SIG-M5 treated with dmso at 0.1 percent for 504 hours (cell line): ENCODE measurements around the gene ZBTB48.
"Not testable (repeated sequence)": the region's sequence is repeated elsewhere in the genome, so short reads cannot be mapped to it uniquely, and the experiment has no call there.

Experiments used
- DNase-seq: peaks from one replicate; lab custom pipeline; 2025; ENCODE audit not compliant: unreplicated experiment; lab: John Stamatoyannopoulos, UW

The ZBTB48 gene

DNA sequence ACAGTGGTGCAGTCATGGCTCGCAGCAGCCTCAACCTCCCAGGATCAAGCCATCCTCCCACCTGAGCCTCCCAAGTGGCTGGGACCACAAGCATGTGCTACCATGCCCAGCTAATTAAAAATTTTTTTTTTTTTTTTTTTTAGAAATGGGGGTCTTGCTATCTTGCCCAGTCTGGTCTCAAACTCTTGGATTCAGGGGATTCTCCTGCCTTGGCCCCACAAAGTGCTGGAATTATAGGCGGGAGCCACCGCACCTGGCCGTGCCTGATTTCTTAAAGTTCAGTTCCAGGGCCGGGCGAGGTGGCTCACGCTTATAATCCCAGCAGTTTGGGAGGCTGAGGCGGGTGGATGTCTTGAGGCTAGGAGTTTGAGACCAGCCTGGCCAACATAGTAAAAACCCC is 51.3 kb downstream of the ZBTB48 start:
- DNase-seq: no peak

DNA sequence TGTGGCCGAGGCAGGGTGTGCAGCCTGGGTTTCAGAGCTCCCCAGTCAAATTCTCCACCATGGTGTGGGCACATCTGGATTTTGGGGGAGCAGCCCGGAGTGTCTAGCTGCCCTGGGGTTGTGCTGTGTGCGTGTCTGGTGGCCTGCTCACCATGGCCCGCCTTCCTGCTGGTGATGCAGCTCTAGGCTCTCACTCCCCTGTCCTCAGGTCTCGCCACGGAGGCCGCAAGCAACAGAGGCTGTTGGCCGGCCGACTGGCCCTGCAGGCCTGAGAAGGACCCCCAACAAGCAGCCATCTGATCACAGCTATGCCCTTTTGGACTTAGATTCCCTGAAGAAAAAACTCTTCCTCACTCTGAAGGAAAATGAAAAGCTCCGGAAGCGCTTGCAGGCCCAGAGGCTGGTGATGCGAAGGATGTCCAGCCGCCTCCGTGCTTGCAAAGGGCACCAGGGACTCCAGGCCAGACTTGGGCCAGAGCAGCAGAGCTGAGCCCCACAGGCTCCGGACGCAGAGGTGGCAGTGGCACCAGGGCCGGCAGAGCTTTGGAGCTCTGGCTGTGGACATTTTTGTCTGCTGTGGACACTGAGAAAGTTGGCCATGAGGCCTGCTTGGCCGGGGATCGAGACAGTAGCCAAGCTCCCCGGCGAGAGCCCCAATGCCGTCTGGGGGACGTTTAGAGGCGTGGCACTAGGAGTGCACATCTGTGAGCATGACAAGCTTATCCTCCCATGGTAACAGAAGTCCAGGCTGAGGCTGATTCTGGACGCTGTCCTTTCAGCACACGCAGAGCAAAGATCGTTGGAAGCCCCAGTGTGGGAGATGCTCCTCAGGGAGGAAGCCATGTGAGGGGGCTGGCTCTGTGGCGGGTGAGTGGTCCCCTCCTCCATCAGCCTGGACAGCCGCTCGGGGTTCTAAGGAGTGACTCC is 53.1 kb downstream of the ZBTB48 start:
- no peak for DNase-seq

- DNase-seq: no peak
Observed at GRCh38 chr1:6634371-6635052, 54.7 kb downstream of the ZBTB48 start.

- DNase-seq: no peak
Observed at GRCh38 chr1:6635161-6635909, 55.5 kb downstream of the ZBTB48 start.

DNA sequence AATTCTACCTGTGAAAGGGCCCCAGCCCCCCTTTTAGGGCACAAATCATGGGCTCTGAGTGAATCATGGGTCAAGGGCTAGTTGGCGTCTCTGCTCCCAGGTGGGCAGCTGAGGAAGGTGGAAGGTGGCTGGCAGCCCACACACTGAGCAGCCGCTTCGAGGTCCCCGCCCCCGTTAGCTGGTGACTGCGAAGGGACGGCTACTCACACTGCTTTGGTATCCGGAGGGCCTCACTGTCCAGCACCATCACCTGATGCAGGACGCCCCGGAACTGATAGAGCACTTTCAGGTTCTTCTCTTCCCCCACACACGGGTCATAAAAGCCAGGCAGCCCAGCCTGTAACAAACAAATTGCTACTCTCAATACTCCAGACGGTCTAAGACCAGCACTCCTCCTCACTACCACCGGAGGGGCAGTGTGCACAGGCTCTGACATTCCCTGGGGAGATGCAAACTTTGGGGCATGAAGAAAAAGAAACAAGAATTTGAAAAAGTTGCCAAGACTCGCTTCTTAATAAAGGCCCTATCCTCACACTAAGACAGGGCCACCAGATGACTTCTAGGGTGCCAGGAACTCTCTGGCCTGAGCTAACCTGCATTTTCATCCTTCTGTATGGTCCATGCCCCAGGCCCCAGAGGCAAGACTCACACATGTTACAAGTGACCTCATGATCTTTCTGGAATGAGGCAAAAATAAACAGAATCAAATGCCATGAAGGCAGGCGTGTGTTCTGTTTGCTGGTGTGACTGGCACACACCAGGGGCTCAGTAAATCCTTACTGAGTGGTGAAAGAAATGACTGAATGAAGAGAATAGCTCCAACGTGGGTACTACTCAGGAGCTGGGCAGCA is 56.3 kb downstream of the ZBTB48 start:
- no peak for DNase-seq

GRCh38 chr1:6636778-6637177 is 57.0 kb downstream of the ZBTB48 start:
- DNase-seq: not testable (repeated sequence)

DNA sequence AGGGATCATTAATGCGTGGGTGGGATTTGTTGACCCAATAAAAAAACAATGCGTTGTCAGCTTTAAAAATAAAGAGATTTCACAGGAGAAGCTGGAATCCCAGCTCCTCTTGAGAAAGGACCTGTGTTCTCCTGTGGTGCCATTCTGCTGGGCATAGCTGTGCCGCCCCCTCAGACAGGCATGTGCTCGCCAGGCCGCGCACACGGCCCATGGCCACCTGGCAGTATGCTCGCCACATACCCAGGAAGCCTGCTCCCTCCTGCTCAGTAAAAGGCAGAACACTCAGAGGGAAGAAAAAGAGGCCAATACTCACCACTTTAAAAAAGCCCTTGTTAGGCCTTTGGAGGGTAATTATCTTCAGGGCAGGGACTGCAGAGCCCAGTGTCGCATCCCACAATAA is 58.0 kb downstream of the ZBTB48 start:
- DNase-seq: no peak

DNA sequence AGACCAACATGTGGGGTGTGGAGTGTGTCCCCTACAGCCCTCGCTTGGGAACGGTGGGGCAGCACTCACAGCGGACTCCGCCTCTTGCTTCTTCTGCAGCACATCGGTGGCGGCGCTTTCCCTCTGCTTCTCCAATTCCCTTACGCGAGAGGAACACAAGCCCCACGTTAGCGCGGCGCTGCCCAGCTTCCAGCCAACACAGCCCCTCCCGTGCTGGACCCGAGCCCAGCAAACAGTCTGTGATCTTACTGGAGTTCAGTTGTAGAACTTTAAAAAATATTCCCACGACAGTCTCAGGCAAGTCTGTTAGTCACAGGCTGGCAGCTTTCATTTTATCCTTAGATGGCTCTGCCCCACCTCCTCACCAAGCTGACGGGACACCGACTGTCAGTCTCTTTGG is 58.4 kb downstream of the ZBTB48 start:
- DNase-seq: no peak
